Transverse colon (tissue), 4 donors: ENCODE data around the gene MT1E. TPM values are rescaled to one million over a fixed set of nuclear protein-coding genes. Genes with fewer than 3 reads are reported as not detected.

Experiments used
- DNase-seq: peaks from one replicate; pipeline ENCODE4 v3.0.0-alpha.2; 2019
- H3K27ac ChIP-seq, 4 donors: fragments of 200-600 bp; sonication (generic); 2 replicates each; pipeline ENCODE4 v1.5.1; 2016 to 2018; ENCODE audit warnings: inconsistent platforms in 4 of 4
- H3K27me3 ChIP-seq: fragments of 200-600 bp; sonication (generic); 2 replicates; pipeline ENCODE4 v1.5.1; 2017; ENCODE audit warnings: inconsistent platforms
- H3K36me3 ChIP-seq, 4 donors: fragments of 200-600 bp; sonication (generic); 2 replicates each; pipeline ENCODE4 v1.5.1; 2017 to 2019; ENCODE audit warnings: inconsistent platforms in 4 of 4
- H3K4me1 ChIP-seq, 4 donors: fragments of 200-600 bp; sonication (generic); 2 replicates each; pipeline ENCODE4 v1.5.1; 2017 to 2020; ENCODE audit warnings: inconsistent platforms in 4 of 4
- H3K4me3 ChIP-seq, 4 donors: fragments of 200-600 bp; sonication (generic); 1 replicate in 1 of 4; 2 replicates in 3 of 4; pipeline versions ENCODE4 v1.5.1 to v1.6.1; 2017 to 2019; ENCODE audit warnings: inconsistent platforms in 4 of 4
- H3K9me3 ChIP-seq, 2 donors: fragments of 200-600 bp; sonication (generic); 2 replicates each; pipeline ENCODE4 v1.5.1; 2017 to 2019; ENCODE audit warnings: inconsistent platforms in 2 of 2
- CTCF ChIP-seq, 5 experiments: fragments of 200-600 bp in 3 of 5; fragments of 450-650 bp in 2 of 5; sonication (generic) in 3 of 5; IDR thresholded peaks; 1 replicate in 2 of 5; 2 replicates in 3 of 5; pipeline ENCODE4 v1.5.1; 2016 to 2017; ENCODE audit warnings: antibody characterized with exemption in 5 of 5, inconsistent platforms in 3 of 5, mild to moderate bottlenecking in 2 of 5, moderate library complexity in 1 of 5
- EP300 ChIP-seq: sonication (generic); formaldehyde crosslinking; IDR thresholded peaks from one replicate; pipeline ENCODE4 v1.6.1; 2017; ENCODE audit warnings: antibody characterized with exemption, low read depth
- POLR2A ChIP-seq: fragments of 450-650 bp; IDR thresholded peaks from one replicate; pipeline ENCODE4 v1.6.1; 2016; ENCODE audit warnings: antibody characterized with exemption, mild to moderate bottlenecking, moderate library complexity
- POLR2AphosphoS5 ChIP-seq, 3 donors: sonication (generic); formaldehyde crosslinking; IDR thresholded peaks; one replicate each; pipeline ENCODE4 v1.6.1; 2016; ENCODE audit warnings: antibody characterized with exemption in 3 of 3
- WGBS, 2 donors: methylation state at CpG; one replicate each; pipeline ENCODE4 v1.1.5; 2018; ENCODE audit warnings: low coverage in 1 of 2; 5-methylcytosine and 5-hydroxymethylcytosine counted together
- in situ Hi-C, 4 donors: fragments of 200-750 bp; cut with MboI; loops; one replicate each; pipeline versions ENCODE4 v1.15.0 to v1.15.1; 2017; ENCODE audit warnings: low sequenced_read_pairs in 3 of 4, low pct_ligation_motif_present in 1 of 4, low pct_unique_long_range_greater_than_20kb in 1 of 4
- intact Hi-C: fragments of 100-400 bp; cut with DNase I; formaldehyde crosslinking; loops from one replicate; pipeline ENCODE4 v1.15.1; 2023; ENCODE audit warnings: low total_unique reads
- total RNA-seq, 4 donors: library from RNA; depleted of rRNA; stranded (reverse); fragments of >200 nt; gene quantifications; one replicate each; pipeline ENCODE4 v1.1.0, GENCODE V29; 2016

MT1E gene
- total RNA-seq, 4 donors from 2014 or later: 109 to 1,058 (median 257) TPM

GRCh38 chr16:56637814-56638750 is 12.5 kb downstream of the MT1E start, which contains the start of gene MT1A:
MT1A (plus strand) TSS chr16:56638666; CDS start chr16:56638739, 73 bp downstream.
- Histone ChIP-seq H3K4me3 (peak within 1 kb of the TSS; percentile 1 to 60 (median 41)), H3K36me3 (no peaks in the 10 kb centered on the region), H3K27me3 (peaks cover 72% of the 10 kb centered on the region), H3K9me3 (no peaks in the 10 kb centered on the region), H3K4me1 (peaks cover 14 to 33% (median 22%) of the 10 kb centered on the region in 4 donors), H3K27ac (peak within 1 kb of the TSS; percentile 52 to 65 (median 56))
- WGBS, 2 donors: 11 to 40% methylated on average over 3 to 65 of the region's 68 CpGs
- in situ Hi-C loops: no loop called here
- intact Hi-C loops: no loop called here
- DNase-seq: peak; percentile 82
- TF ChIP-seq CTCF (IDR thresholded peaks at IDR 0.05) (no peak), POLR2A (peak; percentile 76), EP300 (peak; percentile 61), POLR2AphosphoS5 (IDR thresholded peaks at IDR 0.05) (peak; percentile 51 to 76 (median 68))

DNA sequence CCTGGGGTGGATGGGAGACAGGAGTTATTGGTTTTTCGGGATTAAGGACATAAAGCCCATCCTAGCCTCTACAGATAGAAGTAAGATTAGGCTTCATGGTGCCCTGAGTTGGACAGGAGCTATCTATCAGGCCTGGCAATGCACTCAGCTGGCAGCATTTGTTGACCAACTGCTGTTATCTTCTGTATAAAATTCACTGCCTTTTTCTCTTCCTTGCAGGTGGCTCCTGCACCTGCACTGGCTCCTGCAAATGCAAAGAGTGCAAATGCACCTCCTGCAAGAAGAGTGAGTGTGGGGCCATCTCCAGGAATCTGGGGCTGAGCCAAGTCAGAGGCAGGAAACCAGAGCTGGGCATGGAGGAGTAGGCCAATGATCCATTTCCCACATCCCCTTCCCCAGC is 13.5 kb downstream of the MT1E start:
- H3K27ac ChIP-seq: peak overlapping the region in 1 of 4 donors; percentile 21
- in situ Hi-C loops (no loop called here), intact Hi-C loops (no loop called here)
- H3K4me1 ChIP-seq: peaks cover 18 to 42% (median 31%) of the 10 kb centered on the region in 4 donors
- H3K9me3 ChIP-seq: no peaks in the 10 kb centered on the region
- WGBS, 2 donors: 57% methylated on average over 1 of the region's 1 CpG; no CpG with 5 or more reads in 1 of the 2 donors
- no peak for TF ChIP-seq POLR2A
- no peak for TF ChIP-seq CTCF (IDR thresholded peaks at IDR 0.05)
- no peak for TF ChIP-seq EP300
- TF ChIP-seq POLR2AphosphoS5 (IDR thresholded peaks at IDR 0.05): no peak
- no peak for DNase-seq
- H3K36me3 ChIP-seq: no peaks in the 10 kb centered on the region
- H3K27me3 ChIP-seq: peaks cover 72% of the 10 kb centered on the region
- no peak overlapping the region for H3K4me3 ChIP-seq

GRCh38 chr16:56640076-56640475 is 14.5 kb downstream of the MT1E start:
- peaks cover 70% of the 10 kb centered on the region for H3K27me3 ChIP-seq
- TF ChIP-seq POLR2AphosphoS5 (IDR thresholded peaks at IDR 0.05) (no peak), CTCF (IDR thresholded peaks at IDR 0.05) (no peak), POLR2A (no peak), EP300 (no peak)
- 60 to 80% methylated on average over 1 of the region's 1 CpG for WGBS, 2 donors

DNA sequence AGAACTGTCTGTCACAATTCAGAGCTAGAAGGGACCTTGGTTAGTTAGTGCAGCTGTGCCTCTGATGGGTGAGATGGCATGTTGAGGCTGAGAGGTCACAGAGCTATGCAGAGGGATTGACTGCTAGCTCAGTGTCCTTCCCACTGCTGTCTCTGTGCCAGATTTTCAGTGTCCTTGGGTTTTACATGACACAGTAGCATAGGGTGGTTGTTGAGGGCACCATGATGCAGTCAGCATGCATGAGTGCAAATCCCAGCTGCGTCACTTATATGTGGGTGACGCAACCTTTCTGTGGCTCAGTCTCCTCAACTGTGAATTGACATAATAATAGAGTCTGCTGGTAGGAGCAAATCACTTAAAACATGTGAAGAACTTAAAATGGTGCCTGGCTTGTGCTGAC is 15.6 kb downstream of the MT1E start:
- Histone ChIP-seq H3K27me3 (peaks cover 64% of the 10 kb centered on the region), H3K27ac (no peak overlapping the region)
- in situ Hi-C loops: no loop called here

More at GRCh38 chr16:56640076-56640475, 14.5 kb downstream of the MT1E start:
- no peak overlapping the region for H3K4me3 ChIP-seq
- no peak overlapping the region for H3K27ac ChIP-seq
- intact Hi-C loops: no loop called here
- DNase-seq: no peak
- peaks cover 18 to 39% (median 30%) of the 10 kb centered on the region in 4 donors for H3K4me1 ChIP-seq
- H3K36me3 ChIP-seq: no peaks in the 10 kb centered on the region
- in situ Hi-C loops: no loop called here
- H3K9me3 ChIP-seq: no peaks in the 10 kb centered on the region

More for the DNA sequence above, 15.6 kb downstream of the MT1E start:
- TF ChIP-seq POLR2AphosphoS5 (IDR thresholded peaks at IDR 0.05) (no peak), EP300 (no peak), CTCF (IDR thresholded peaks at IDR 0.05) (no peak), POLR2A (no peak)
- Histone ChIP-seq H3K4me1 (peaks cover 13 to 34% (median 24%) of the 10 kb centered on the region in 4 donors), H3K4me3 (no peak overlapping the region), H3K9me3 (no peaks in the 10 kb centered on the region), H3K36me3 (no peaks in the 10 kb centered on the region)
- DNase-seq: no peak
- intact Hi-C loops: no loop called here
- WGBS, 2 donors: 86 to 97% methylated on average over 2 of the region's 2 CpGs
